ENCODE measurements around the gene ZCCHC2.

ZCCHC2 gene

DNA sequence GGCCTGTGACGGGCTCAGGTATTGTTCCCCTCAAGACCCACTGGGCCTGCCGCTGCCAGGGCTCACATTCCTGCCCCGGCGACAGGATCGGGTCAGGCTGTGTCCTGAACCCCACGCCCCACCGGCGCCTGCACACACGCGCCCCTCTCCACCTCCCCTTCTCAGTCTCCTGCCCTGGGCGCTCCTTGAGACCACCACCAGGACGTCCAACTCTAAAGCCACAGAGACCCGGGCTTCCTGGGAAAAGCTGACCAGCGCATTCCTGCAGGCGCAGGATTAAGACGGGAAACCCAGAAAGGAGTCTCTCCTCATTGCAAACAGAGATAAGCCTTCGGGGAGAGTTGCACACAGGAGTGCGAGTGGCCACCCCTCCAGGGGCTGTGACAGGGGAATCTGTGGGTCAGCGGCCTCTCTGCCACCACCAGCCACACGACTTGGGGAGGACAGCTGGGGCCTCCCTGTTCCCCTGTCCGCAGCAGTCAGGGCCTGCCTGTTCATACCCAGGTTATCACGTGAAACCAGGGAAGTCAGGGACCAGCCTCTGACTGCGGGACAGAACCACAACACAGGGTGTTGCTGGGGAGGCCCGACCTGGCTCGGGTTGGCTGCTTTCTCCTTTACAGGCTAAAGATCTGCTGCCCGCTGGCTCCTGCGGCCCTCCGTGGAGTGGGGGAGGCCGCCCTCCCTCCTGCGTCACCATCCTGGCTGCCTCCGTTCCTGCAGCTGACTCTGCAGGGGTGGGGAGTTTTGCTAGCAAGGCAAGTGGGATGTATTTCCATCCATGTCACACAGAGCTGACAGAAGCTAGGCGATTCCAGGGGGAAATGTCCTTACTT, 88.8 kb downstream of the ZCCHC2 start:
- no peak for DNase-seq

DNA sequence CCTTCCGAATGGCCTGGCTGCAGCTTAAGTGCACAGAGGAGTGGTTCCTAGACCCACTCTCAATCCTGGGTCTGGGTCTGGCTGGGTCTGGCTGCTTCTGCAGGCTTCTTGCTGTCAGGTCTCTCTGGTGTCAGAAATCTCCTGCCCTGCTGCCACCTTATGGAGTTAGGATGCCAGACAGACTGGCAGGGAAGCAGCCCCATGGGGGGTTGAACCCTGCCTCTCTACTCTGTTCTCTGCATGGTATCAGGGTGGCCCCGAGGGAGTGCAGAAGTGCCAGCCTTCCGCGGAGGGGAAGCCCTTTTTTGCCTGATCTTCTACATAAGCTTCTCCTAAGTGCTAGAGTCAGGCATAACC, 89.4 kb downstream of the ZCCHC2 start:
- DNase-seq, result no peak

DNA sequence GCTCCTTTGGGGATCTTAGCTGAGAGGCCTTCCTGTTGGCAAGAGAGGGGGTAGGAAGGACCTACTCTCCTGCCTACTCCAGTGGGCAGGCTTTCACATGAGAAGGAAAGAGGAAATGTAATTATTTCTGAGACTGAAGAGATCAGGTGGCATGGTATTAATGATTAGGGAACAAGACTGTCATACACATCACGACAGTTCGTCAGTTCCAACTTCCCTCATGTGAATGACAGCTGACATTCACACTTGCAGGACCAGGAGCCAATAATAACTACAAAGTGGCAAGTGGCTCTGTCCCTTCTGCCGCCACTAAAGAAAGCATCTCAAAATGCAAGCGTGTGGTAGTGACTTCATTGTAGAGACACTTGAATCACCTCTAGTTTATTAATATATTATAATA, 90.0 kb downstream of the ZCCHC2 start:
- no peak for DNase-seq

DNA sequence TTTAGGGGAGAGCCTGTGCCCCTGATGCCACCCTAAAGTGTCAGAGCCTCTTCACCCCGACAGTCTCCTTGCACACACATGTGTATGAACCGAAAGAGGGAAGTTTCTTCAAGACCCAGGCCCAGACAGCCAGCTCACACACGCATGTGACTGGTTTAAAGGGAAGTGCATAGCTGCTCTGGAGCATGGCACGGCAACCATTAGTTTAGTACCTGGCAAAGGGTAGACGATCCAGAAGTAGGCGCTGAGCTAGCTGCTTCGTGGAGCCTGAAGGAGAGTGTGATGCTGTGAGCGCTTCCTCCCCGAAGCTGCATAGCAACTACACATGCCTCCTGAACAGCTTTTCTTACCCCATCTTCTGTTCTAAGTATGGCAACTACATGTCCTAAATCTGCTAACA, 91.7 kb downstream of the ZCCHC2 start:
- DNase-seq, result no peak

DNA sequence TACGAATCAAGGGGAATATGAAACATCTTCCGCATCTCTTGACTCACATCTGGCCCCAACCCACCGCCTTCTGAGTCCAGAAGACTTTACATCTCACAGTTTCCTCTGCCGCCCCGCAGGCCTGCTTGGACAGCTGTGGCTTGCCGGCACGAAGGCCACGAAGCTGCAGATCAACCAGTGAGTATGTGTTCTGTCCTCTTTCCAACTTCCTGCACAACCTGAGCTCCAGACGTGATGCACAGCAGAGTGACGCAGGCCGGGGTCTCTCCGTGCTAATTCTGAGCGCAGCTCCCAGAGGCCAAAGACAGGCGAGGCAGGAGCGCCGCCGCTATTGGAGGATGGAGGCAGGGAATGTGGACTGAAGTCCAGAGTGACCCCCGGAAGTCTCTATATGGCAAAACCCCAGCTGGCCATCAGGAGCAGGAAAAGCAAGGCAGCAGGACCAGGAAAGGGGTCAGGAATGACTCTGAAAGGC, 93.5 kb downstream of the ZCCHC2 start:
- DNase-seq, result no peak

DNA sequence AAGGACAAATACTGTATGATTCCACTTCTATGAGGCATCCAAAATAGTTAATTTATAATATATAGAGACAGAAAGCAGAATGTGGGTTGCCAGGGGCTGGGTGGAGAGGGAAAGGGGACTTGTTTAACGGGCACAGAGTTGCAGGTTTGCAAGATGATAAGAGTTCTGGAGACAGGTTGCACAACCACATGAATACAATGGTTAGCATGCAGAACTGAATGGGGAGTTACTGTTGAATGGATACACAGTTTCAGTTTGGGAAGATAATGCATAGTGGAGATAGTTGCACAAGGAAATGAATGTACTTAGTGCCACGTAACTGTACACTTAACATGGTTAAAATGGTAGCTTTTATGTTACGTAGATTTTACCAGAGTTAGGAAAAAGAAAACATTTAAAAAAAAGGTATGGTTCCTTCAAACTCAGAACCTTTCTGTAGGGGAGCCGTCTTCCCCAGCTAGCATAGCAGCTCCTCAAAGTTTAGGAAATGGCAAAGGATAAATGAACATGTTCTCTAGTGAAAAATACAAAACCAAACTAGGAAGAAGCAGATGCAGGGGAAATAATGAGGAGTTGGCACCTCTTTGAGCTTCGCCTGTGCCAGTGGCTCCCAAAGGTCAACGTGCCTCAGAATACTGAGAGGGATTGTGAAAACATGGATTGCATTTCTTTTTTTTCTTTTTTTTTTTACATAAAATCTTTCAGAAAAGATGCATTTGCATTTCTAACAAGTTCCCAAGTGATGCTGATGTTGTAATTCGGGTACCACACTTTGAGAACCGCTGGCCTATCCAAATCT, 95.2 kb downstream of the ZCCHC2 start:
- no peak for DNase-seq

DNA sequence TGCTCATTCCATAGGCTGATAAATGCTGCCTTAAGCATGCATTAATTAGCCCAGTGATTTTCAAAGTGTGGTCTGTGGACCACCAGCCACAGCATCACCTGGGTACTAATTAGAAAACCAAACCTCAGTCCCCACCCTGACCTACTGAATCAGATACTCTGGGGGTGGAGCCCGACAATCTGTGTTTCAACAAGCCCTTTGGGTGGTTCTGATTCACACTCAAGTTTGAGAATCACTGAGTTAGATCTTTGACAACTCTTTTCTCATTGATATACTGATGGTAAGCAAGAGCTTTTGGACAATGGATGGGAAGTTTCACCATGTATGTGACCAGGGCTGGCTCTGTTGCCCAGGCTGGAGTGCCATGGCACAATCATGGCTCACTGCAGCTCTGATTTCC, 95.9 kb downstream of the ZCCHC2 start:
- DNase-seq, result no peak

DNA sequence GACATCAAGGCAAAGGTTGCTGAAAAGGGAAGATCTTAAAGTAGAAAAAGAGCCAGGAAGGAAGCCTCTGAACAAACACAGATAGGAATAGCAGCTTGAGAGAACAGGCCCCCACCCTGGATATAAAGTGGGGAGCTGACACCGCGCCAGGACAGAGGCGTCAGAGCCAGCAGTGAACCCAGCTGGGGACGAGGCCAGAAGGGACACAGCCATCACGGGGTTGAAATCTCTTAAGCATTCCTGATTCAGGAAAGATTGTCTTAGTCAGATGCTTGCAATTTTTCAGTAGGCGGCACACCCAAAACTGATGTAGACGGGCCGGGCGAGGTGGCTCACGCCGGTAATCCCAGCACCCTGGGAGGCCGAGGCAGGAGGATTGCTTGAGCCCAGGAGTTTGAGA, 98.7 kb downstream of the ZCCHC2 start:
- DNase-seq, result no peak

DNA sequence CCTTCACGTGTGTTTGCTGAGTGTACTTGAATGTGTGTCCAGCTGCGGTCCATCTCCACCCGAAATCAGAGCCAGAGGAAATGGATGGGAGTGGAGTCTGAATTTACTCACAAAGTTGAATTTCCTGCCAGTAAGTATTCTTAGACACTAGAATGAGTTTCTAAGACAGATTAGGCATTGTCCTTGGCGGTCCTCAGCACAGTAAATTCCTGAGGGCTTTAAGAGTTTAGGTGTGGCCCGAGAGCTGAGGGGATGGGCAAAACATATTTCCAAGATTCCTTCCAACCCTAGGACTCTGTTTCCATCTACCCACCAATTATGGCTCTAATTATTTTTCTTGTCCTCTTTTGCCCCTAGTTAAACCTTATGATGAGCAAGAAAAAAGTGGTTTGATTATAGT, 102.2 kb downstream of the ZCCHC2 start:
- no peak for DNase-seq

All from stimulated activated naive CD4-positive, alpha-beta T cell treated with Interleukin-2 at 50 U/mL for 16 hours (primary cell).